OCI-M1 (cell line): ENCODE measurements around the gene CFAP44.
"Not testable (repeated sequence)": the region's sequence is repeated elsewhere in the genome, so short reads cannot be mapped to it uniquely, and the experiment has no call there.

Experiments used
- DNase-seq: peaks from one replicate; lab custom pipeline; 2025; lab: John Stamatoyannopoulos, UW

Gene CFAP44

GRCh38 chr3:113441051-113441770 lies at the start of gene CFAP44:
Gene CFAP44, minus strand, starts transcription at chr3:113441493. Its CDS starts 7,829 bp downstream, at chr3:113433664.
- no peak for DNase-seq

- no peak for DNase-seq
Measured at GRCh38 chr3:113485161-113485609, 43.9 kb upstream of the CFAP44 start.

GRCh38 chr3:113468539-113468938 lies 27.2 kb upstream of the CFAP44 start:
- no peak for DNase-seq

GRCh38 chr3:113461488-113461887 lies 20.2 kb upstream of the CFAP44 start:
- DNase-seq = no peak

GRCh38 chr3:113458554-113458953 lies 17.3 kb upstream of the CFAP44 start:
- not testable (repeated sequence) for DNase-seq

- no peak for DNase-seq
Measured at GRCh38 chr3:113455446-113455845, 14.2 kb upstream of the CFAP44 start.

- peak; percentile 15 for DNase-seq
Measured at GRCh38 chr3:113454630-113455029, 13.3 kb upstream of the CFAP44 start.

GRCh38 chr3:113454057-113454456 lies 12.8 kb upstream of the CFAP44 start:
- peak; percentile 12 for DNase-seq

- peak; percentile 39 for DNase-seq
Measured at GRCh38 chr3:113450911-113451310, 9.6 kb upstream of the CFAP44 start.

GRCh38 chr3:113439606-113440005 lies 1.7 kb downstream of the CFAP44 start:
- no peak for DNase-seq

- DNase-seq = no peak
Measured at GRCh38 chr3:113438224-113438623, 3.1 kb downstream of the CFAP44 start.

GRCh38 chr3:113437411-113437810 lies 3.9 kb downstream of the CFAP44 start:
- DNase-seq = no peak

GRCh38 chr3:113436809-113437208 lies 4.5 kb downstream of the CFAP44 start:
- no peak for DNase-seq

- DNase-seq = no peak
Measured at GRCh38 chr3:113431811-113432210, 9.5 kb downstream of the CFAP44 start.

GRCh38 chr3:113428581-113428980 lies 12.7 kb downstream of the CFAP44 start:
- DNase-seq = no peak

- peak; percentile 78 for DNase-seq
Measured at GRCh38 chr3:113423699-113424098, 17.6 kb downstream of the CFAP44 start.

GRCh38 chr3:113421082-113421481 lies 20.2 kb downstream of the CFAP44 start:
- DNase-seq = no peak

GRCh38 chr3:113409676-113410075 lies 31.6 kb downstream of the CFAP44 start:
- peak; percentile 35 for DNase-seq

GRCh38 chr3:113405180-113405579 lies 36.1 kb downstream of the CFAP44 start:
- DNase-seq = peak; percentile 10

- DNase-seq = no peak
Measured at GRCh38 chr3:113404637-113405036, 36.7 kb downstream of the CFAP44 start.
